Heart left ventricle (tissue), 16 donors: ENCODE results near the gene MICALL2. TPM values are rescaled to one million over a fixed set of nuclear protein-coding genes. Genes with fewer than 3 reads are reported as not detected.

Experiments used
- ATAC-seq, 4 donors: fragments of 200-7000 bp; cut with Tn5 transposase; one replicate each; pipeline ENCODE4 v1.9.1; 2020 to 2022; ENCODE audit warnings: moderate library complexity in 4 of 4, mild to moderate bottlenecking in 3 of 4, moderate number of reproducible peaks in 1 of 4
- DNase-seq, 5 donors: peaks; one replicate each; pipeline ENCODE4 v3.0.0-alpha.2; 2020
- H3K27ac ChIP-seq, 12 donors: fragments of 200-600 bp; sonication (generic) in 4 of 12; one replicate each; pipeline versions ENCODE4 v1.5.0 to v1.8.0; 2016 to 2022; ENCODE audit warnings: mild to moderate bottlenecking in 2 of 12
- H3K27me3 ChIP-seq, 9 donors: fragments of 200-600 bp; sonication (generic) in 2 of 9; one replicate each; pipeline versions ENCODE4 v1.5.1 to v1.8.0; 2016 to 2022; ENCODE audit warnings: mild to moderate bottlenecking in 3 of 9
- H3K36me3 ChIP-seq, 9 donors: fragments of 200-600 bp; sonication (generic) in 2 of 9; one replicate each; pipeline versions ENCODE4 v1.5.0 to v1.8.0; 2018 to 2022; ENCODE audit warnings: mild to moderate bottlenecking in 2 of 9
- H3K4me1 ChIP-seq, 12 donors: fragments of 200-600 bp; sonication (generic) in 4 of 12; one replicate each; pipeline versions ENCODE4 v1.5.0 to v1.8.0; 2016 to 2022; ENCODE audit warnings: mild to moderate bottlenecking in 3 of 12
- H3K4me3 ChIP-seq, 12 donors: fragments of 200-600 bp; sonication (generic) in 4 of 12; one replicate each; pipeline versions ENCODE4 v1.5.0 to v1.8.0; 2017 to 2022; ENCODE audit warnings: mild to moderate bottlenecking in 9 of 12, moderate library complexity in 4 of 12
- H3K9me3 ChIP-seq, 12 donors: fragments of 200-600 bp; sonication (generic) in 4 of 12; one replicate each; pipeline versions ENCODE4 v1.5.0 to v1.8.0; 2016 to 2022; ENCODE audit warnings: mild to moderate bottlenecking in 1 of 12
- POLR2A ChIP-seq, 2 donors: fragments of 450-650 bp; IDR thresholded peaks; one replicate each; pipeline ENCODE4 v1.6.1; 2017; ENCODE audit warnings: antibody characterized with exemption in 2 of 2, mild to moderate bottlenecking in 2 of 2, moderate library complexity in 2 of 2
- WGBS, 4 donors: extraction: QIAGEN DNeasy Blood & Tissue Kit in 2 of 4; methylation state at CpG; one replicate each; pipeline versions ENCODE4 v1.1.5 to v1.1.7; 2013 to 2018; 5-methylcytosine and 5-hydroxymethylcytosine counted together
- intact Hi-C, 10 donors: fragments of 100-400 bp; cut with DNase I; formaldehyde crosslinking; loops; one replicate each; pipeline versions ENCODE4 v1.11.1 to v1.14.2; 2022
- polyA plus RNA-seq, 2 donors: library from polyadenylated mRNA; stranded (reverse); fragments of 200-250 nt; gene quantifications; one replicate each; pipeline ENCODE4 v1.2.3, GENCODE V29; 2013
- total RNA-seq, 9 donors: library from RNA; depleted of rRNA in 2 of 9; stranded (reverse); fragments of >200 nt in 2 of 9; fragmentation: NEBNext Ultra II Directional in 3 of 9; extraction: Animal tissue kit (Norgen Biotek cat#: 25700) in 3 of 9; gene quantifications; one replicate each; pipeline versions ENCODE4 v1.1.0 to v1.2.4, GENCODE V29; 2016 to 2023
- TF ChIP-seq, protein P1 (sequence below), 12 donors: fragments of 200-600 bp; sonication (generic) in 4 of 12; IDR thresholded peaks; one replicate each; pipeline versions ENCODE4 v1.5.0 to v1.8.0; 2018 to 2022; ENCODE audit warnings: antibody characterized with exemption in 12 of 12, mild to moderate bottlenecking in 5 of 12
- donor health status: ischemic (EF 13 %, LVEDD 7.1; RV severe dilation, severe dysfunction).
- donor health status: healthy with polysubstance abuse.
- donor health status: DM: no; HTN: yes; CAD: no.
- donor health status: DM: no; HTN: no; CAD: no.
- donor health status: ischemic (EF 25% LVEDD 6.9; RV normal size, moderate dysfunction).
- donor health status: ischemic (EF 25% LVEDD 5.7; RV mildly dilated, moderate dysfunction).
- donor health status: healthy.
- donor health status: DM: yes; HTN: yes; CAD: no.
- donor health status: ischemic (EF 35%, LVEDD 5.7; RV mildly dilated, moderate dysfunction).
- donor health status: nonischemic (EF 11% LVEDD 7.7; RV severe dilation, severe dysfunction).
- donor health status: DM: yes; HTN: yes; CAD: no.
- donor health status: PGD.
- donor health status: ischemic (EF 29% LVEDD 5.4; RV normal size, mild dysfunction).
- donor health status: nonischemic (EF 23%, LVEDD 6.1; RV moderate dilation, normal function).

MICALL2 gene
- total and polyA plus RNA-seq, 11 donors = 2.5 to 18.3 (median 8.4) TPM

DNA sequence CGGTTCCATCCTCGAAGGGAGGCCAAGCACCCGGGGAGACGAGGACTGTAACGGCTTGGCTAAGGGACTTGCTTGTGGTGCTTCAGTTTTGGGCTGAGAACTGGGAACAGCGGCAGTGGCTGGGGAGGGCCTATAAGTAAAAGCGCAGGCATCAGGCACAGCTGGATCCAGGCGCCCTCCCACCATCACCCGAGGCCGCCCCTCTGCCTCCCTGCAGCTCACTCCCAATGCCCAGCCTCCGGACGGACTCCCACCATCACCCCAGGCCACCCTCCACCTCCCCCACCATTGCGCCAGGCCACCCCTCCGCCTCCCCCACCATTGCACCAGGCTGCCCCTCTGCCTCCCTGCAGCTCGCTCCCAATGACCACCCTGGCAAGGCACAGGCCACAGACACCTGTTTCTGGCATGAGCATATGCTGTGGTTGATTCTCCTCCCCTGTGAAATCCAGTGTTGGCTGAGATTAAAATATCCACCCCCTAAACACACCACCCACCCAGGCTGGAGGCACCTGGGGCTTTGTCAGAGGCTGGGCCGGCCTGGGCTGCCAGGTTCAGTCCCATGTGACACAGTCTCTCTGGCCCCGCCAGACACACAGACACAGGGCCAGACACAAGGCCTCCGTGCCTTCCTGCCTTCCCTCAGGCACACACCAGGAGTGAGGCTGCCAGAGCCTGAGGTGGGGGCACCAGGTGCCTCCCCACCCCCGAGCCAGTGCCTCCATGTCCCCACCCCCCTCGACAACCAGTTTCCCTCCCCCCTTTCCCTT, 16.7 kb downstream of the MICALL2 start:
- Histone ChIP-seq H3K9me3 (no peaks in the 10 kb centered on the region), H3K27me3 (no peaks in the 10 kb centered on the region), H3K27ac (no peak overlapping the region), H3K4me3 (no peak overlapping the region), H3K4me1 (no peaks in the 10 kb centered on the region), H3K36me3 (peaks cover 0 to 37% (median 3%) of the 10 kb centered on the region in 9 donors)
- TF ChIP-seq POLR2A (IDR thresholded peaks at IDR 0.05) = no peak
- TF ChIP-seq, protein P1, sequence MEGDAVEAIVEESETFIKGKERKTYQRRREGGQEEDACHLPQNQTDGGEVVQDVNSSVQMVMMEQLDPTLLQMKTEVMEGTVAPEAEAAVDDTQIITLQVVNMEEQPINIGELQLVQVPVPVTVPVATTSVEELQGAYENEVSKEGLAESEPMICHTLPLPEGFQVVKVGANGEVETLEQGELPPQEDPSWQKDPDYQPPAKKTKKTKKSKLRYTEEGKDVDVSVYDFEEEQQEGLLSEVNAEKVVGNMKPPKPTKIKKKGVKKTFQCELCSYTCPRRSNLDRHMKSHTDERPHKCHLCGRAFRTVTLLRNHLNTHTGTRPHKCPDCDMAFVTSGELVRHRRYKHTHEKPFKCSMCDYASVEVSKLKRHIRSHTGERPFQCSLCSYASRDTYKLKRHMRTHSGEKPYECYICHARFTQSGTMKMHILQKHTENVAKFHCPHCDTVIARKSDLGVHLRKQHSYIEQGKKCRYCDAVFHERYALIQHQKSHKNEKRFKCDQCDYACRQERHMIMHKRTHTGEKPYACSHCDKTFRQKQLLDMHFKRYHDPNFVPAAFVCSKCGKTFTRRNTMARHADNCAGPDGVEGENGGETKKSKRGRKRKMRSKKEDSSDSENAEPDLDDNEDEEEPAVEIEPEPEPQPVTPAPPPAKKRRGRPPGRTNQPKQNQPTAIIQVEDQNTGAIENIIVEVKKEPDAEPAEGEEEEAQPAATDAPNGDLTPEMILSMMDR (IDR thresholded peaks at IDR 0.05) = no peak
- ATAC-seq (no peak), DNase-seq (no peak)
- WGBS, 4 donors = 86 to 97% (median 92%) methylated on average over 14 to 20 of the region's 20 CpGs
- intact Hi-C loops = no loop called here

DNA sequence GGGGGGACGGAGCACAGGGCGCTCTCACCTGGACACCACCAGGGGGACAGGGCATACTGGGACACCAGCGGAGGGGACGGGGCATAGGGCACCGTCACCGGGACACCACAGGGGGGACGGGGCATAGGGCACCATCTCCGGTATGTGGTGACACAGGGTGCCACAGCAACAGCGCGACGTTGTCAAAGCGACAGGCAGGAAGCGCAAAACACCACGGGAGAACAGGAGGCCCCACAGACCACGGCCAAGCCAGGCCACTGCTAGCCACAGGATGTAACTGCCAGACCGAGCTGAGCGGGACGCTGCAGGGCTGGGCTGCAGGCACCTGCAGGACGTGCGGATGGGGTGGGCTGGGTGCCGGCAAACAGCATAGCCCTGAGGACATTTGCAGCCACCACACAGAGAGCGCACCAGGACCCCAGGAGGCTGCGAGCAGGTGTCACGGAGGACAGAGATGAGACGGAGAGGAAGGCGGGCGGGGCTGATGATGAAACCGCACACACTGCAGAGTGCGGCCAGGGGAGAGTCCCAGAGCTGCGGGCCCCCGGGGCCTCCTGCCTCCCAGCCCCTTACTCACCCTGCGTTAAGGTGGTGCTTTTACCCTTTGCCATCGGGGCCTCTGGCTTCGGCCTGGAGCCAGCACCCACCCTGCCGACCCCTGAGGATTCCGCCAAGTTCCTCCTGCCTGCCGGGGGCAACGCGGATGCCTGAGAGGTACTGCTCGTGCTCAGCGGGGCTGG, 17.5 kb downstream of the MICALL2 start:
- no peaks in the 10 kb centered on the region for H3K27me3 ChIP-seq
- no peaks in the 10 kb centered on the region for H3K9me3 ChIP-seq
- no peak for TF ChIP-seq POLR2A (IDR thresholded peaks at IDR 0.05)
- TF ChIP-seq, protein P1 (IDR thresholded peaks at IDR 0.05) = no peak
- H3K4me3 ChIP-seq = no peak overlapping the region
- DNase-seq (no peak), ATAC-seq (no peak)
- WGBS, 4 donors = 90 to 96% (median 92%) methylated on average over 21 to 41 of the region's 41 CpGs
- H3K36me3 ChIP-seq = peaks cover 0 to 45% (median 4%) of the 10 kb centered on the region in 9 donors
- no peaks in the 10 kb centered on the region for H3K4me1 ChIP-seq
- intact Hi-C loops = no loop called here
- no peak overlapping the region for H3K27ac ChIP-seq

DNA sequence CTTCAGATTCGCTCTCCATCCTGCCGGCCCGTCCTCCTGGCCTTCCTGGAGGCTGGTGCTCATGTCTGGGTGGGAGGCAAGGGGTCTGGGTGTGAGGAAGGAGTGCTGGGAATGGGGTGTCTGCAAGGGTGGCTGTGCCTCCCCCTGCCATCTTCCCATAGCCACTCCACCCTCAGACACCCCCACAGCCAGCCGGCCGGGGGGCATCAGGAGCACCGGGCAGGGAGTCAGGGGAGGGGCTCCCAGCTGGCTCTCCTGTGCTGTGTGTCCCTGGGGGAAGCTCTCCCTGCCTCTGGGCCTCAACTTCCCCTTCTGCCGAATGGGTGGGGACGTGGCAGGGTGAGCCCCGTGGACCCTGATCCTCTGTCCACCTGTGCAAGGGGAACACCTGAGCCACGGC, 18.6 kb downstream of the MICALL2 start:
- Histone ChIP-seq H3K4me1 (no peaks in the 10 kb centered on the region), H3K4me3 (no peak overlapping the region), H3K9me3 (no peaks in the 10 kb centered on the region), H3K36me3 (peaks cover 0 to 49% (median 4%) of the 10 kb centered on the region in 9 donors), H3K27ac (no peak overlapping the region), H3K27me3 (no peaks in the 10 kb centered on the region)
- 88 to 97% (median 91%) methylated on average over 7 to 10 of the region's 10 CpGs for WGBS, 4 donors
- no peak for ATAC-seq
- intact Hi-C loops = no loop called here
- DNase-seq = no peak
- TF ChIP-seq, protein P1 (IDR thresholded peaks at IDR 0.05) = no peak
- no peak for TF ChIP-seq POLR2A (IDR thresholded peaks at IDR 0.05)
